Astrocyte of the hippocampus (primary cell): Measurements from ENCODE around the gene GALP.
"Not testable (repeated sequence)": the region's sequence is repeated elsewhere in the genome, so short reads cannot be mapped to it uniquely, and the experiment has no call there.

ENCODE experiments used
- DNase-seq: peaks from one replicate; pipeline ENCODE4 v3.0.0; 2011; ENCODE audit warnings: low read depth, low spot score

Gene GALP

GRCh38 chr19:56148096-56148495, 27.7 kb upstream of the GALP start:
- no peak for DNase-seq

- DNase-seq = not testable (repeated sequence)
These were observed 26.7 kb upstream of the GALP start for GRCh38 chr19:56148955-56149655.

GRCh38 chr19:56149656-56150038, 26.2 kb upstream of the GALP start:
- no peak for DNase-seq

GRCh38 chr19:56150358-56150757, 25.4 kb upstream of the GALP start:
- DNase-seq = no peak

- no peak for DNase-seq
These were observed 23.2 kb upstream of the GALP start for GRCh38 chr19:56152644-56153043.

GRCh38 chr19:56153507-56153906, 22.3 kb upstream of the GALP start:
- no peak for DNase-seq

GRCh38 chr19:56155124-56155687, 20.6 kb upstream of the GALP start:
- no peak for DNase-seq

GRCh38 chr19:56156768-56157167, 19.0 kb upstream of the GALP start:
- no peak for DNase-seq

- DNase-seq = no peak
These were observed 17.5 kb upstream of the GALP start for GRCh38 chr19:56158170-56158757.

- DNase-seq = no peak
These were observed 16.7 kb upstream of the GALP start for GRCh38 chr19:56159009-56159559.

GRCh38 chr19:56159622-56160271, 16.1 kb upstream of the GALP start:
- DNase-seq = no peak

GRCh38 chr19:56161534-56161933, 14.3 kb upstream of the GALP start:
- no peak for DNase-seq

- DNase-seq = no peak
These were observed 13.6 kb upstream of the GALP start for GRCh38 chr19:56162258-56162657.

- no peak for DNase-seq
These were observed 12.7 kb upstream of the GALP start for GRCh38 chr19:56163097-56163496.

GRCh38 chr19:56167064-56167578, 8.7 kb upstream of the GALP start:
- DNase-seq = peak; percentile 29

- DNase-seq = peak; percentile 67
These were observed 5.5 kb upstream of the GALP start for GRCh38 chr19:56170261-56170660.

- DNase-seq = no peak
These were observed 1.7 kb upstream of the GALP start for GRCh38 chr19:56174086-56174485.

GRCh38 chr19:56174550-56174949, 1.3 kb upstream of the GALP start:
- no peak for DNase-seq

- DNase-seq = not testable (repeated sequence)
These were observed 502 bp downstream of the GALP start for GRCh38 chr19:56176310-56176709.

GRCh38 chr19:56176881-56177280, 1.1 kb downstream of the GALP start:
- DNase-seq = no peak

GRCh38 chr19:56177564-56178243, 1.9 kb downstream of the GALP start:
- no peak for DNase-seq

- DNase-seq = no peak
These were observed 14.0 kb downstream of the GALP start for GRCh38 chr19:56189785-56190184.
